ENCODE data around the gene CLNK. TPM values are rescaled to one million over a fixed set of nuclear protein-coding genes. Genes with fewer than 3 reads are reported as not detected.
A peak's percentile ranks its signal among the peaks of the same experiment; 100 is the strongest.

The CLNK gene
- polyA plus RNA-seq, 2 of the 4 experiments (the other 2 are of a cell fraction): not detected

GRCh38 chr4:10459305-10459704 lies 225.3 kb downstream of the CLNK start:
- CTCF ChIA-PET: no interaction called here
- ATAC-seq: no peak

GRCh38 chr4:10458177-10458576 lies 226.4 kb downstream of the CLNK start:
- Histone ChIP-seq H3K4me1 (no peaks in the 10 kb centered on the region), H3K9me3 (no peaks in the 10 kb centered on the region; the same call in 2 of the 3 replicates), H3K4me2 (no peak overlapping the region), H3K4me3 (no peak overlapping the region), H3K27ac (no peak overlapping the region)
- TF ChIP-seq ATOH8 (CRISPR knock-in tag; IDR thresholded peaks at IDR 0.05; ENCODE audit: low read depth) (no peak), HDAC2 (IDR thresholded peaks at IDR 0.05) (no peak), TP53 (CRISPR knock-in tag; IDR thresholded peaks at IDR 0.05) (no peak), TFCP2L1 (CRISPR knock-in tag; IDR thresholded peaks at IDR 0.05) (no peak), BHLHE40 (IDR thresholded peaks at IDR 0.05; ENCODE audit: low read depth, low read length) (no peak), POLR2AphosphoS2 (conservative IDR thresholded peaks at IDR 0.05; ENCODE audit: low read length) (no peak), EP300 (IDR thresholded peaks at IDR 0.05) (no peak), NPAS2 (CRISPR knock-in tag; IDR thresholded peaks at IDR 0.05; ENCODE audit: borderline replicate concordance) (no peak), RARB (CRISPR knock-in tag; IDR thresholded peaks at IDR 0.05) (no peak)
- ATAC-seq (no peak), DNase-seq (ENCODE audit: low read depth in 1 of 2, low spot score in 1 of 2) (no peak), FAIRE-seq (no peak)
- CTCF ChIA-PET: interaction anchor here (1.5 kb wide), 1 partner anchor 300 kb away, joined by 5 read pairs; no protein-coding TSS in a partner anchor
- POLR2A ChIA-PET: no interaction called here
- 91% methylated on average over 9 of the region's 13 CpGs for WGBS (ENCODE audit: missing lambda C conversion rate)

More at GRCh38 chr4:10459305-10459704, 225.3 kb downstream of the CLNK start:
- DNase-seq (ENCODE audit: low read depth in 1 of 2, low spot score in 1 of 2) (no peak), FAIRE-seq (no peak)
- Histone ChIP-seq H3K27ac (no peak overlapping the region), H3K4me2 (no peak overlapping the region), H3K4me1 (no peaks in the 10 kb centered on the region), H3K9me3 (no peaks in the 10 kb centered on the region; the same call in 2 of the 3 replicates), H3K4me3 (no peak overlapping the region)
- WGBS (ENCODE audit: missing lambda C conversion rate): 82% methylated on average over 8 of the region's 8 CpGs
- TF ChIP-seq HEYL (CRISPR knock-in tag; IDR thresholded peaks at IDR 0.05): no peak
- no peak for TF ChIP-seq ESRRA (IDR thresholded peaks at IDR 0.05; ENCODE audit: borderline replicate concordance, low read length)
- no peak for TF ChIP-seq MYC (IDR thresholded peaks at IDR 0.05; ENCODE audit: borderline replicate concordance, low read length)
- no peak for TF ChIP-seq HDAC2 (IDR thresholded peaks at IDR 0.05)
- no peak for TF ChIP-seq REST (IDR thresholded peaks at IDR 0.05)
- POLR2A ChIA-PET: no interaction called here

- TF ChIP-seq HOXB5 (CRISPR knock-in tag; IDR thresholded peaks at IDR 0.05) (no peak), TFCP2L1 (CRISPR knock-in tag; IDR thresholded peaks at IDR 0.05) (no peak), JUN (IDR thresholded peaks at IDR 0.05) (0 out of 5 replicates have a peak, but pooled peaks of 1 of the 2 experiments have one; percentile 17), EHMT2 (IDR thresholded peaks at IDR 0.05; ENCODE audit: low read depth) (no peak), PHF8 (IDR thresholded peaks at IDR 0.05; ENCODE audit: borderline replicate concordance, low read depth) (peak; percentile 37; the same call in 1 of the 2 replicates), POLR2A (IDR thresholded peaks at IDR 0.05; ENCODE audit: low read length) (peak; percentile 23; the same call in 1 of the 2 replicates), ZSCAN20 (CRISPR knock-in tag; IDR thresholded peaks at IDR 0.05) (peak; percentile 86), E2F6 (IDR thresholded peaks at IDR 0.05; ENCODE audit: borderline replicate concordance, low read depth) (peak; percentile 46; the same call in 1 of the 2 replicates)
- ChIA-PET CTCF (interaction anchor here (1.5 kb wide), 1 partner anchor 299 kb away, joined by 5 read pairs; no protein-coding TSS in a partner anchor), POLR2A (no interaction called here)
- peak; percentile 52 to 65 for DNase-seq (ENCODE audit: low read depth in 1 of 2, low spot score in 1 of 2)
- ATAC-seq: peak; percentile 84 to 91
- H3K4me2 ChIP-seq: peak within 1 kb of the TSS; percentile 86
- FAIRE-seq: no peak
- WGBS (ENCODE audit: missing lambda C conversion rate): 83% methylated on average over 1 of the region's 60 CpGs
- peak within 1 kb of the TSS; percentile 81 to 98 for H3K27ac ChIP-seq
- H3K9me3 ChIP-seq: no peaks in the 10 kb centered on the region; the same call in 2 of the 3 replicates
- H3K4me1 ChIP-seq: no peaks in the 10 kb centered on the region
- H3K4me3 ChIP-seq: peak within 1 kb of the TSS; percentile 92
These were observed 227.2 kb downstream of the CLNK start, which contains the start of gene ZNF518B for GRCh38 chr4:10457255-10457801. Gene ZNF518B, minus strand, starts transcription at chr4:10457426. Its CDS starts 11,098 bp downstream, at chr4:10446328.
